ENCODE data around the gene UNC50. TPM values are rescaled to one million over a fixed set of nuclear protein-coding genes. Genes with fewer than 3 reads are reported as not detected.

UNC50 gene
- total RNA-seq, 2 donors from 2014 or later, result 30.9 to 53.7 TPM

GRCh38 chr2:98583816-98584618 is 24.4 kb upstream of the UNC50 start:
- Histone ChIP-seq H3K27ac (no peak overlapping the region), H3K36me3 (replicated peaks in 1 of 2; ENCODE audit: insufficient read depth in 1 of 2, low read depth in 2 of 2) (no peaks in the 10 kb centered on the region), H3K4me1 (no peaks in the 10 kb centered on the region), H3K9me3 (no peaks in the 10 kb centered on the region), H3K4me3 (no peak overlapping the region), H3K27me3 (no peaks in the 10 kb centered on the region)
- intact Hi-C loops (cut with DNase I), result no loop called here
- DNase-seq, result no peak
- no peak for ATAC-seq
- TF ChIP-seq CTCF (IDR thresholded peaks at IDR 0.05) (no peak), POLR2A (IDR thresholded peaks at IDR 0.05) (no peak)
- WGBS, 2 donors, result 79% methylated on average over 7 to 10 of the region's 10 CpGs

GRCh38 chr2:98585386-98585785 is 23.0 kb upstream of the UNC50 start:
- intact Hi-C loops (cut with DNase I), result no loop called here
- TF ChIP-seq CTCF (IDR thresholded peaks at IDR 0.05) (no peak), POLR2A (IDR thresholded peaks at IDR 0.05) (no peak)
- Histone ChIP-seq H3K27me3 (no peaks in the 10 kb centered on the region), H3K4me3 (no peak overlapping the region), H3K27ac (no peak overlapping the region), H3K4me1 (no peaks in the 10 kb centered on the region), H3K9me3 (no peaks in the 10 kb centered on the region), H3K36me3 (replicated peaks in 1 of 2; ENCODE audit: insufficient read depth in 1 of 2, low read depth in 2 of 2) (no peaks in the 10 kb centered on the region)
- DNase-seq (no peak), ATAC-seq (no peak)
- WGBS, 2 donors, result 84 to 90% methylated on average over 10 of the region's 10 CpGs

GRCh38 chr2:98586551-98587140 is 21.7 kb upstream of the UNC50 start:
- WGBS, 2 donors, result 85 to 94% methylated on average over 6 of the region's 6 CpGs

GRCh38 chr2:98588880-98589431 is 19.4 kb upstream of the UNC50 start:
- no peaks in the 10 kb centered on the region for H3K9me3 ChIP-seq
- ATAC-seq (no peak), DNase-seq (no peak)
- intact Hi-C loops (cut with DNase I), result no loop called here
- H3K27ac ChIP-seq, result no peak overlapping the region
- no peak overlapping the region for H3K4me3 ChIP-seq
- H3K27me3 ChIP-seq, result no peaks in the 10 kb centered on the region
- TF ChIP-seq CTCF (IDR thresholded peaks at IDR 0.05), result no peak
- TF ChIP-seq POLR2A (IDR thresholded peaks at IDR 0.05), result no peak
- H3K36me3 ChIP-seq (replicated peaks in 1 of 2; ENCODE audit: insufficient read depth in 1 of 2, low read depth in 2 of 2), result no peaks in the 10 kb centered on the region
- H3K4me1 ChIP-seq, result no peaks in the 10 kb centered on the region
- 74 to 90% methylated on average over 4 of the region's 4 CpGs for WGBS, 2 donors

More at GRCh38 chr2:98586551-98587140, 21.7 kb upstream of the UNC50 start:
- Histone ChIP-seq H3K36me3 (replicated peaks in 1 of 2; ENCODE audit: insufficient read depth in 1 of 2, low read depth in 2 of 2) (no peaks in the 10 kb centered on the region), H3K27ac (no peak overlapping the region), H3K4me1 (no peaks in the 10 kb centered on the region), H3K4me3 (no peak overlapping the region), H3K27me3 (no peaks in the 10 kb centered on the region), H3K9me3 (no peaks in the 10 kb centered on the region)
- no peak for TF ChIP-seq CTCF (IDR thresholded peaks at IDR 0.05)
- no peak for TF ChIP-seq POLR2A (IDR thresholded peaks at IDR 0.05)
- intact Hi-C loops (cut with DNase I), result no loop called here
- DNase-seq (no peak), ATAC-seq (no peak)

All from body of pancreas (tissue), 4 donors.